SK-N-SH treated with all-trans-retinoic acid at 6 μM for 48 hours (cell line): ENCODE results near the gene BTC.

ENCODE experiments used
- ATAC-seq: fragments of 200-7000 bp; cut with Tn5 transposase; 3 replicates; pipeline ENCODE4 v1.9.1; 2020; ENCODE audit warnings: mild to moderate bottlenecking, moderate library complexity
- ARNTL ChIP-seq: fragments of 450-650 bp; formaldehyde crosslinking; IDR thresholded peaks from 2 replicates; pipeline ENCODE4 v1.5.0; 2020; ENCODE audit warnings: low read depth, mild to moderate bottlenecking, moderate library complexity, borderline replicate concordance
- CSDC2 ChIP-seq: fragments of 250-450 bp; sonication (Bioruptor Pico); IDR thresholded peaks from 2 replicates; pipeline ENCODE4 v1.5.0; 2020; ENCODE audit warnings: mild to moderate bottlenecking, moderate library complexity
- CSRNP3 ChIP-seq: fragments of 250-450 bp; sonication (Bioruptor Pico); IDR thresholded peaks from 2 replicates; pipeline ENCODE4 v1.5.1; 2021; ENCODE audit warnings: mild to moderate bottlenecking, moderate library complexity
- ESRRG ChIP-seq: fragments of 250-450 bp; sonication (Bioruptor Pico); IDR thresholded peaks from 2 replicates; pipeline ENCODE4 v1.6.1; 2021; ENCODE audit warnings: mild to moderate bottlenecking
- GLIS3 ChIP-seq: fragments of 250-450 bp; sonication (Bioruptor Pico); IDR thresholded peaks from 2 replicates; pipeline ENCODE4 v1.5.0; 2020; ENCODE audit warnings: mild to moderate bottlenecking, moderate library complexity
- ISL1 ChIP-seq: fragments of 250-450 bp; sonication (Bioruptor Pico); IDR thresholded peaks from 2 replicates; pipeline ENCODE4 v2.1.2; 2022; ENCODE audit warnings: mild to moderate bottlenecking, moderate library complexity
- OSR1 ChIP-seq: fragments of 250-450 bp; sonication (Bioruptor Pico); IDR thresholded peaks from 2 replicates; pipeline ENCODE4 v1.8.0; 2022; ENCODE audit warnings: moderate library complexity, mild to moderate bottlenecking, inconsistent platforms
- PATZ1 ChIP-seq: fragments of 250-450 bp; sonication (Bioruptor Pico); IDR thresholded peaks from 2 replicates; pipeline ENCODE4 v1.8.0; 2020; ENCODE audit warnings: mild to moderate bottlenecking, moderate library complexity, borderline replicate concordance
- POU6F1 ChIP-seq: fragments of 250-450 bp; sonication (Bioruptor Pico); IDR thresholded peaks from 2 replicates; pipeline ENCODE4 v1.8.0; 2021; ENCODE audit warnings: low read depth, mild to moderate bottlenecking, moderate library complexity, borderline replicate concordance
- PPARA ChIP-seq: fragments of 250-450 bp; sonication (Bioruptor Pico); IDR thresholded peaks from 2 replicates; pipeline ENCODE4 v1.5.0; 2020; ENCODE audit warnings: mild to moderate bottlenecking, borderline replicate concordance
- RARB ChIP-seq: fragments of 250-450 bp; sonication (Bioruptor Pico); IDR thresholded peaks from 2 replicates; pipeline ENCODE4 v1.8.0; 2021; ENCODE audit warnings: mild to moderate bottlenecking, moderate library complexity
- SNAI2 ChIP-seq: fragments of 250-450 bp; sonication (Bioruptor Pico); IDR thresholded peaks from 2 replicates; pipeline ENCODE4 v1.5.0; 2020; ENCODE audit warnings: mild to moderate bottlenecking, moderate library complexity
- TCF4 ChIP-seq: fragments of 250-450 bp; sonication (Bioruptor Pico); IDR thresholded peaks from 2 replicates; pipeline ENCODE4 v1.8.0; 2021; ENCODE audit warnings: mild to moderate bottlenecking, moderate library complexity, borderline replicate concordance
- TOX ChIP-seq: fragments of 250-450 bp; sonication (Bioruptor Pico); IDR thresholded peaks from 2 replicates; pipeline ENCODE4 v1.8.0; 2021; ENCODE audit warnings: mild to moderate bottlenecking, moderate library complexity, borderline replicate concordance
- TSHZ2 ChIP-seq: fragments of 250-450 bp; sonication (Bioruptor Pico); IDR thresholded peaks from 2 replicates; pipeline ENCODE4 v1.5.0; 2020; ENCODE audit warnings: mild to moderate bottlenecking, moderate library complexity
- ZC3H10 ChIP-seq: fragments of 250-450 bp; sonication (Bioruptor Pico); IDR thresholded peaks from 2 replicates; pipeline ENCODE4 v1.5.1; 2021; ENCODE audit warnings: mild to moderate bottlenecking, moderate library complexity
- ZFP3 ChIP-seq: fragments of 250-450 bp; sonication (Bioruptor Pico); IDR thresholded peaks from 2 replicates; pipeline ENCODE4 v1.5.0; 2020; ENCODE audit warnings: mild to moderate bottlenecking, moderate library complexity
- ZFP30 ChIP-seq: fragments of 450-650 bp; formaldehyde crosslinking; IDR thresholded peaks from 2 replicates; pipeline ENCODE4 v1.5.0; 2022; ENCODE audit warnings: mild to moderate bottlenecking, moderate library complexity
- ZNF565 ChIP-seq: fragments of 450-650 bp; formaldehyde crosslinking; conservative IDR thresholded peaks from 2 replicates; pipeline ENCODE4 v1.5.0; 2020; ENCODE audit warnings: low read depth, mild to moderate bottlenecking, moderate library complexity
- ZNF70 ChIP-seq: fragments of 450-650 bp; formaldehyde crosslinking; IDR thresholded peaks from 2 replicates; pipeline ENCODE4 v1.5.0; 2020; ENCODE audit warnings: mild to moderate bottlenecking, moderate library complexity
- ZNF8 ChIP-seq: fragments of 450-650 bp; formaldehyde crosslinking; IDR thresholded peaks from 2 replicates; pipeline ENCODE4 v1.5.0; 2020; ENCODE audit warnings: mild to moderate bottlenecking, moderate library complexity

Gene BTC

GRCh38 chr4:74800310-74800709, 6.0 kb upstream of the BTC start:
- no peak for ATAC-seq
- no peak for TF ChIP-seq TOX (CRISPR knock-in tag)
- TF ChIP-seq OSR1 (CRISPR knock-in tag), result no peak
- no peak for TF ChIP-seq POU6F1 (CRISPR knock-in tag)
- no peak for TF ChIP-seq SNAI2 (CRISPR knock-in tag)
- TF ChIP-seq CSRNP3, result no peak
- no peak for TF ChIP-seq GLIS3
- TF ChIP-seq ARNTL (CRISPR knock-in tag), result no peak
- no peak for TF ChIP-seq ZFP3 (CRISPR knock-in tag)
- no peak for TF ChIP-seq ZNF8 (CRISPR knock-in tag)
- TF ChIP-seq PATZ1 (CRISPR knock-in tag), result no peak
- TF ChIP-seq PPARA (CRISPR knock-in tag), result no peak
- TF ChIP-seq ISL1 (CRISPR knock-in tag), result no peak
- TF ChIP-seq RARB, result no peak
- no peak for TF ChIP-seq TSHZ2
- no peak for TF ChIP-seq TCF4 (CRISPR knock-in tag)
- no peak for TF ChIP-seq CSDC2 (CRISPR knock-in tag)
- TF ChIP-seq ZNF70 (CRISPR knock-in tag), result no peak
- no peak for TF ChIP-seq ESRRG
- no peak for TF ChIP-seq ZNF565 (CRISPR knock-in tag)
- TF ChIP-seq ZFP30, result no peak
- TF ChIP-seq, all 23 proteins: peak for 0

GRCh38 chr4:74796631-74797030, 2.3 kb upstream of the BTC start:
- no peak for TF ChIP-seq ISL1 (CRISPR knock-in tag)
- no peak for TF ChIP-seq PATZ1 (CRISPR knock-in tag)
- TF ChIP-seq ZNF70 (CRISPR knock-in tag), result no peak
- no peak for TF ChIP-seq CSRNP3
- no peak for TF ChIP-seq RARB
- no peak for TF ChIP-seq GLIS3
- TF ChIP-seq POU6F1 (CRISPR knock-in tag), result no peak
- TF ChIP-seq PPARA (CRISPR knock-in tag), result no peak
- no peak for TF ChIP-seq SNAI2 (CRISPR knock-in tag)
- TF ChIP-seq ZNF565 (CRISPR knock-in tag), result no peak
- TF ChIP-seq ZC3H10, result no peak
- no peak for TF ChIP-seq ARNTL (CRISPR knock-in tag)
- TF ChIP-seq TCF4 (CRISPR knock-in tag), result no peak
- TF ChIP-seq ZFP3 (CRISPR knock-in tag), result no peak
- TF ChIP-seq ESRRG, result no peak
- no peak for TF ChIP-seq OSR1 (CRISPR knock-in tag)
- no peak for ATAC-seq
